CD4-positive, alpha-beta memory T cell (primary cell): Measurements from ENCODE around the gene DIP2C. TPM values are rescaled to one million over a fixed set of nuclear protein-coding genes. Genes with fewer than 3 reads are reported as not detected.
A peak's percentile ranks its signal among the peaks of the same experiment; 100 is the strongest.

Experiments used
- CTCF ChIA-PET: fragments of 350-600 bp; sonication (Branson Sonifier 250); formaldehyde crosslinking; loops from one replicate; lab custom pipeline; 2021; ENCODE audit warnings: inconsistent platforms; ENCODE audit not compliant: partially characterized antibody; lab: Charles Lee
- POLR2A ChIA-PET: fragments of 350-600 bp; sonication (Branson Sonifier 250); formaldehyde crosslinking; loops from one replicate; lab custom pipeline; 2021; ENCODE audit not compliant: partially characterized antibody; lab: Charles Lee
- DNase-seq, 5 donors: peaks; one replicate each; pipeline versions ENCODE4 v3.0.0 to v3.0.0-alpha.2; 2020 to 2022; ENCODE audit warnings: mixed read lengths in 1 of 5
- H3K27ac ChIP-seq: one replicate; pipeline ENCODE4 v1.7.0; 2013; ENCODE audit warnings: low read depth, low read length
- H3K27me3 ChIP-seq: 2 replicates; pipeline ENCODE4 v1.7.0; 2013; ENCODE audit warnings: mild to moderate bottlenecking, low read length, moderate library complexity; ENCODE audit not compliant: insufficient read depth
- H3K36me3 ChIP-seq: 2 replicates; pipeline ENCODE4 v1.7.0; 2013; ENCODE audit warnings: mild to moderate bottlenecking, low read length, moderate library complexity; ENCODE audit not compliant: insufficient read depth
- H3K4me1 ChIP-seq: 2 replicates; pipeline ENCODE4 v1.7.0; 2013; ENCODE audit warnings: mild to moderate bottlenecking, low read length, moderate library complexity; ENCODE audit not compliant: insufficient read depth
- H3K4me3 ChIP-seq, 2 donors: one replicate each; pipeline ENCODE4 v1.7.0; 2013; ENCODE audit warnings: low read length in 2 of 2, mild to moderate bottlenecking in 1 of 2
- H3K9me3 ChIP-seq, 2 donors: one replicate each; pipeline ENCODE4 v1.7.0; 2013; ENCODE audit warnings: low read length in 2 of 2, control low read depth in 1 of 2; ENCODE audit not compliant: control insufficient read depth in 1 of 2
- H3K27ac Mint-ChIP-seq, 7 donors: one replicate each; pipeline ENCODE4 v1.8.0; 2020 to 2021; ENCODE audit warnings: mixed read lengths in 7 of 7, mild to moderate bottlenecking in 6 of 7, inconsistent platforms in 3 of 7, moderate library complexity in 3 of 7
- H3K27me3 Mint-ChIP-seq, 2 donors: one replicate each; pipeline ENCODE4 v1.8.0; 2020 to 2021; ENCODE audit warnings: mixed read lengths in 2 of 2
- H3K36me3 Mint-ChIP-seq, 2 donors: one replicate each; pipeline ENCODE4 v1.8.0; 2020 to 2021; ENCODE audit warnings: mixed read lengths in 2 of 2, inconsistent platforms in 1 of 2, mild to moderate bottlenecking in 1 of 2
- H3K4me1 Mint-ChIP-seq, 4 donors: one replicate each; pipeline ENCODE4 v1.8.0; 2020 to 2021; ENCODE audit warnings: mixed read lengths in 4 of 4, mild to moderate bottlenecking in 1 of 4
- H3K4me3 Mint-ChIP-seq, 8 donors: one replicate each; pipeline ENCODE4 v1.8.0; 2020 to 2021; ENCODE audit warnings: mixed read lengths in 8 of 8, mild to moderate bottlenecking in 7 of 8, moderate library complexity in 6 of 8, inconsistent platforms in 3 of 8
- H3K9me3 Mint-ChIP-seq, 8 donors: one replicate each; pipeline ENCODE4 v1.8.0; 2020 to 2021; ENCODE audit warnings: mixed read lengths in 8 of 8, mild to moderate bottlenecking in 5 of 8, inconsistent platforms in 3 of 8, moderate library complexity in 1 of 8
- intact Hi-C: fragments of 100-400 bp; cut with micrococcal nuclease; formaldehyde crosslinking; loops from one replicate; pipeline ENCODE4 v1.15.1; 2023
- polyA plus RNA-seq, 2 donors: library from polyadenylated mRNA; unstranded; fragments of 300-500 nt; fragmentation: Illumina TruSeq; gene quantifications; one replicate each; pipeline ENCODE4 v1.2.3, GENCODE V29; 2021
- total RNA-seq, 2 experiments: library from RNA; stranded (reverse); gene quantifications; one replicate each; pipeline ENCODE4 v1.2.3, GENCODE V29; 2021

The DIP2C gene
- total and polyA plus RNA-seq, 4 experiments from 2014 or later: 1.1 to 6.0 (median 3.9) TPM

- intact Hi-C loops: no loop called here
- no peaks in the 10 kb centered on the region for H3K36me3 ChIP-seq
- Mint-ChIP-seq H3K9me3 (no peaks in the 10 kb centered on the region), H3K27me3 (no peaks in the 10 kb centered on the region), H3K27ac (peak overlapping the region in 1 of 7 donors; percentile 33), H3K4me1 (peaks cover 0 to 5% (median 4%) of the 10 kb centered on the region in 4 donors), H3K4me3 (no peak overlapping the region), H3K36me3 (peaks cover 30 to 39% of the 10 kb centered on the region in 2 donors)
- no peak for DNase-seq
- H3K4me3 ChIP-seq: no peak overlapping the region
- ChIA-PET POLR2A (no interaction called here), CTCF (no interaction called here)
- no peaks in the 10 kb centered on the region for H3K4me1 ChIP-seq
- no peaks in the 10 kb centered on the region for H3K27me3 ChIP-seq
- no peak overlapping the region for H3K27ac ChIP-seq
- no peaks in the 10 kb centered on the region for H3K9me3 ChIP-seq
Observed at GRCh38 chr10:406976-407375, 282.5 kb downstream of the DIP2C start.

GRCh38 chr10:405648-406047 is 283.8 kb downstream of the DIP2C start:
- Histone ChIP-seq H3K4me3 (no peak overlapping the region), H3K27ac (no peak overlapping the region), H3K36me3 (no peaks in the 10 kb centered on the region), H3K4me1 (no peaks in the 10 kb centered on the region), H3K9me3 (no peaks in the 10 kb centered on the region), H3K27me3 (no peaks in the 10 kb centered on the region)
- no peak for DNase-seq
- no peaks in the 10 kb centered on the region for H3K27me3 Mint-ChIP-seq
- no peak overlapping the region for H3K4me3 Mint-ChIP-seq
- intact Hi-C loops: no loop called here
- H3K9me3 Mint-ChIP-seq: no peaks in the 10 kb centered on the region
- POLR2A ChIA-PET: no interaction called here
- CTCF ChIA-PET: no interaction called here
- peaks cover 29 to 39% of the 10 kb centered on the region in 2 donors for H3K36me3 Mint-ChIP-seq
- no peak overlapping the region for H3K27ac Mint-ChIP-seq
- H3K4me1 Mint-ChIP-seq: peaks cover 0 to 1% (median under 1%) of the 10 kb centered on the region in 4 donors

GRCh38 chr10:404991-405390 is 284.5 kb downstream of the DIP2C start:
- no peaks in the 10 kb centered on the region for H3K9me3 ChIP-seq
- Mint-ChIP-seq H3K9me3 (no peaks in the 10 kb centered on the region), H3K27ac (no peak overlapping the region), H3K36me3 (peaks cover 25 to 35% of the 10 kb centered on the region in 2 donors), H3K4me3 (no peak overlapping the region), H3K27me3 (no peaks in the 10 kb centered on the region), H3K4me1 (no peaks in the 10 kb centered on the region)
- ChIA-PET POLR2A (no interaction called here), CTCF (no interaction called here)
- H3K4me3 ChIP-seq: no peak overlapping the region
- no peak for DNase-seq
- H3K27me3 ChIP-seq: no peaks in the 10 kb centered on the region
- intact Hi-C loops: no loop called here
- H3K27ac ChIP-seq: no peak overlapping the region
- H3K4me1 ChIP-seq: no peaks in the 10 kb centered on the region
- no peaks in the 10 kb centered on the region for H3K36me3 ChIP-seq

GRCh38 chr10:404346-404745 is 285.1 kb downstream of the DIP2C start:
- Mint-ChIP-seq H3K9me3 (no peaks in the 10 kb centered on the region), H3K36me3 (peaks cover 24 to 31% of the 10 kb centered on the region in 2 donors), H3K4me3 (no peak overlapping the region), H3K27me3 (no peaks in the 10 kb centered on the region), H3K27ac (peak overlapping the region in 1 of 7 donors; percentile 48), H3K4me1 (no peaks in the 10 kb centered on the region)
- H3K27ac ChIP-seq: no peak overlapping the region
- no peak overlapping the region for H3K4me3 ChIP-seq
- no peaks in the 10 kb centered on the region for H3K9me3 ChIP-seq
- ChIA-PET CTCF (no interaction called here), POLR2A (no interaction called here)
- intact Hi-C loops: no loop called here
- no peaks in the 10 kb centered on the region for H3K4me1 ChIP-seq
- DNase-seq: no peak
- no peaks in the 10 kb centered on the region for H3K27me3 ChIP-seq
- no peaks in the 10 kb centered on the region for H3K36me3 ChIP-seq

GRCh38 chr10:398954-399353 is 290.5 kb downstream of the DIP2C start:
- Histone ChIP-seq H3K36me3 (no peaks in the 10 kb centered on the region), H3K4me3 (no peak overlapping the region), H3K4me1 (no peaks in the 10 kb centered on the region), H3K27ac (no peak overlapping the region), H3K9me3 (no peaks in the 10 kb centered on the region), H3K27me3 (no peaks in the 10 kb centered on the region)
- Mint-ChIP-seq H3K27me3 (no peaks in the 10 kb centered on the region), H3K36me3 (no peaks in the 10 kb centered on the region), H3K9me3 (no peaks in the 10 kb centered on the region), H3K27ac (no peak overlapping the region), H3K4me1 (peaks cover 0 to 4% (median 2%) of the 10 kb centered on the region in 4 donors), H3K4me3 (no peak overlapping the region)
- DNase-seq: no peak
- CTCF ChIA-PET: no interaction called here
- POLR2A ChIA-PET: no interaction called here
- intact Hi-C loops: no loop called here

- H3K4me1 ChIP-seq: no peaks in the 10 kb centered on the region
- Mint-ChIP-seq H3K27ac (no peak overlapping the region), H3K4me1 (peaks cover 1 to 4% (median 3%) of the 10 kb centered on the region in 4 donors), H3K36me3 (peaks cover 2 to 4% of the 10 kb centered on the region in 2 donors), H3K27me3 (no peaks in the 10 kb centered on the region), H3K9me3 (no peaks in the 10 kb centered on the region), H3K4me3 (no peak overlapping the region)
- no peak for DNase-seq
- intact Hi-C loops: no loop called here
- no peaks in the 10 kb centered on the region for H3K27me3 ChIP-seq
- no peak overlapping the region for H3K4me3 ChIP-seq
- ChIA-PET CTCF (no interaction called here), POLR2A (no interaction called here)
- H3K27ac ChIP-seq: no peak overlapping the region
- no peaks in the 10 kb centered on the region for H3K36me3 ChIP-seq
- H3K9me3 ChIP-seq: no peaks in the 10 kb centered on the region
Observed at GRCh38 chr10:397321-398068, 292.0 kb downstream of the DIP2C start.

- Mint-ChIP-seq H3K4me3 (no peak overlapping the region), H3K27ac (peak overlapping the region in 1 of 7 donors; percentile 42), H3K4me1 (peaks cover 1 to 4% (median 3%) of the 10 kb centered on the region in 4 donors), H3K27me3 (no peaks in the 10 kb centered on the region), H3K9me3 (no peaks in the 10 kb centered on the region), H3K36me3 (peaks cover 2 to 4% of the 10 kb centered on the region in 2 donors)
- H3K4me3 ChIP-seq: no peak overlapping the region
- no peak for DNase-seq
- no peaks in the 10 kb centered on the region for H3K36me3 ChIP-seq
- H3K27me3 ChIP-seq: no peaks in the 10 kb centered on the region
- CTCF ChIA-PET: interaction anchor here (0.8 kb wide), 1 partner anchor 12 kb away, joined by 3 read pairs; no protein-coding TSS in a partner anchor
- H3K9me3 ChIP-seq: no peaks in the 10 kb centered on the region
- POLR2A ChIA-PET: no interaction called here
- no peak overlapping the region for H3K27ac ChIP-seq
- H3K4me1 ChIP-seq: no peaks in the 10 kb centered on the region
- intact Hi-C loops: no loop called here
Observed at GRCh38 chr10:396535-397220, 292.8 kb downstream of the DIP2C start.
